Smooth muscle cell (in vitro differentiated cells): Measurements from ENCODE around the gene BTNL9. TPM values are rescaled to one million over a fixed set of nuclear protein-coding genes. Genes with fewer than 3 reads are reported as not detected.

Experiments used
- DNase-seq: peaks from one replicate; lab custom pipeline; 2025; ENCODE audit not compliant: unreplicated experiment; lab: John Stamatoyannopoulos, UW
- H2AFZ ChIP-seq: fragments of 200-600 bp; sonication (generic); 2 replicates; pipeline ENCODE4 v1.6.0; 2016; ENCODE audit warnings: antibody characterized with exemption, low read depth, mild to moderate bottlenecking
- H3F3A ChIP-seq: fragments of 200-600 bp; sonication (generic); 2 replicates; pipeline ENCODE4 v1.6.0; 2017; ENCODE audit warnings: antibody characterized with exemption, low read depth
- H3K27ac ChIP-seq: fragments of 200-600 bp; sonication (generic); 2 replicates; pipeline ENCODE4 v1.5.1; 2016; ENCODE audit warnings: low read depth, mild to moderate bottlenecking
- H3K27me3 ChIP-seq: fragments of 200-600 bp; sonication (generic); 2 replicates; pipeline ENCODE4 v1.6.1; 2016; ENCODE audit warnings: low read depth, mild to moderate bottlenecking
- H3K36me3 ChIP-seq: fragments of 200-600 bp; sonication (generic); 2 replicates; pipeline ENCODE4 v1.5.1; 2016; ENCODE audit warnings: low read depth
- H3K4me1 ChIP-seq: fragments of 200-600 bp; sonication (generic); 2 replicates; pipeline ENCODE4 v1.5.1; 2016; ENCODE audit warnings: low read depth
- H3K4me2 ChIP-seq: fragments of 200-600 bp; sonication (generic); 2 replicates; pipeline ENCODE4 v1.6.0; 2016; ENCODE audit warnings: mild to moderate bottlenecking
- H3K4me3 ChIP-seq: fragments of 200-600 bp; sonication (generic); 2 replicates; pipeline ENCODE4 v1.5.1; 2016; ENCODE audit warnings: mild to moderate bottlenecking
- H3K79me2 ChIP-seq: fragments of 200-600 bp; sonication (generic); 2 replicates; pipeline ENCODE4 v1.6.0; 2016; ENCODE audit warnings: low read depth, mild to moderate bottlenecking
- H3K9ac ChIP-seq: fragments of 200-600 bp; sonication (generic); 2 replicates; pipeline ENCODE4 v1.6.0; 2016; ENCODE audit warnings: low read depth
- H3K9me3 ChIP-seq: fragments of 200-600 bp; sonication (generic); replicated peaks from 2 replicates; pipeline ENCODE4 v1.5.1; 2016; ENCODE audit warnings: low read depth
- H4K20me1 ChIP-seq: fragments of 200-600 bp; sonication (generic); 2 replicates; pipeline ENCODE4 v1.6.0; 2016; ENCODE audit warnings: low read depth
- CTCF ChIP-seq: fragments of 200-600 bp; sonication (generic); IDR thresholded peaks from 2 replicates; pipeline ENCODE4 v1.5.1; 2017; ENCODE audit warnings: borderline replicate concordance, mild to moderate bottlenecking, antibody characterized with exemption; ENCODE audit not compliant: insufficient read depth, poor library complexity, severe bottlenecking
- WGBS: methylation state at CpG from one replicate; pipeline ENCODE4 v1.1.7; 2016; ENCODE audit warnings: low lambda C conversion rate; 5-methylcytosine and 5-hydroxymethylcytosine counted together
- polyA plus RNA-seq: library from polyadenylated mRNA; unstranded; fragments of >200 nt; fragmentation: Nextera tagmentation; extraction: Ambion mirVana; gene quantifications from 2 replicates; pipeline ENCODE4 v1.2.1, GENCODE V29; 2016
- total RNA-seq: library from RNA; depleted of rRNA; stranded (reverse); fragments of >200 nt; gene quantifications from 2 replicates; pipeline ENCODE4 v1.2.3, GENCODE V29; 2014

Gene BTNL9
- total and polyA plus RNA-seq, 2 experiments from 2014 or later = not detected

- DNase-seq = no peak
- WGBS = 76% methylated on average over 4 of the region's 4 CpGs
Measured at GRCh38 chr5:181037365-181037861, 2.7 kb upstream of the BTNL9 start.

DNA sequence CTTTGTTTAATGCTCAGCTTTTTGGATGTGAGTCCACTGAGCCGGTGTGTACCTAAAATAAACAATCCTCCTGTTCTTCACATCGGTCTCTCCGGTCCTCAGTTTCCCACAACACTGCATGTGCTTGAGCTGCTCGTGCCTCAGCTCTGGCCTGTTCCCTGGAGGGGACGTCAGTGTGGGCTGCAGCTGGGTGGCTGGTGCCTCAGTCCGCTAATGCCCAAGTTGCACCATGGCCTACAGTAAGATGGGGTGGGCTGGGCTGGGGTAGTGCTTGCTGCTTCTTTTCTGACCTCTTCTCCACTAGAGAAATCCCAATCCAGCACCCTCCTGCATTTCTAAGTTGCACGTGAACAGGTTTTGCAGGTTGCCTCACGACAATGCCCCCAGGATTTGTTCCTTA, 595 bp upstream of the BTNL9 start:
- no peak for TF ChIP-seq CTCF
- H3K9ac ChIP-seq = no peak overlapping the region
- no peak overlapping the region for H3K4me3 ChIP-seq
- H3K27ac ChIP-seq = no peak overlapping the region
- H3K9me3 ChIP-seq = no peaks in the 10 kb centered on the region
- no peaks in the 10 kb centered on the region for H3F3A ChIP-seq
- no peak overlapping the region for H2AFZ ChIP-seq
- H3K36me3 ChIP-seq = no peaks in the 10 kb centered on the region
- DNase-seq = no peak
- no peaks in the 10 kb centered on the region for H3K79me2 ChIP-seq
- 73% methylated on average over 8 of the region's 8 CpGs for WGBS
- no peaks in the 10 kb centered on the region for H4K20me1 ChIP-seq
- no peaks in the 10 kb centered on the region for H3K4me1 ChIP-seq
- no peak overlapping the region for H3K4me2 ChIP-seq
- peaks cover 24% of the 10 kb centered on the region for H3K27me3 ChIP-seq

More at GRCh38 chr5:181037365-181037861, 2.7 kb upstream of the BTNL9 start:
- Histone ChIP-seq H3K27ac (no peak overlapping the region), H3K4me3 (no peak overlapping the region), H2AFZ (no peak overlapping the region), H3K4me1 (no peaks in the 10 kb centered on the region), H3K79me2 (no peaks in the 10 kb centered on the region), H3K36me3 (no peaks in the 10 kb centered on the region), H4K20me1 (no peaks in the 10 kb centered on the region), H3K9me3 (no peaks in the 10 kb centered on the region), H3K27me3 (peaks cover 17% of the 10 kb centered on the region), H3K9ac (no peak overlapping the region), H3F3A (no peaks in the 10 kb centered on the region), H3K4me2 (no peak overlapping the region)
- no peak for TF ChIP-seq CTCF

GRCh38 chr5:181040631-181040945, 522 bp downstream of the BTNL9 start:
- TF ChIP-seq CTCF = no peak
- no peaks in the 10 kb centered on the region for H3F3A ChIP-seq
- 100% methylated on average over 3 of the region's 8 CpGs for WGBS
- no peaks in the 10 kb centered on the region for H4K20me1 ChIP-seq
- H3K79me2 ChIP-seq = no peaks in the 10 kb centered on the region
- H3K36me3 ChIP-seq = no peaks in the 10 kb centered on the region
- no peaks in the 10 kb centered on the region for H3K9me3 ChIP-seq
- no peak overlapping the region for H3K4me2 ChIP-seq
- H3K9ac ChIP-seq = no peak overlapping the region
- H2AFZ ChIP-seq = no peak overlapping the region
- no peak overlapping the region for H3K4me3 ChIP-seq
- H3K4me1 ChIP-seq = no peaks in the 10 kb centered on the region
- no peak for DNase-seq
- no peak overlapping the region for H3K27ac ChIP-seq
- peaks cover 26% of the 10 kb centered on the region for H3K27me3 ChIP-seq

DNA sequence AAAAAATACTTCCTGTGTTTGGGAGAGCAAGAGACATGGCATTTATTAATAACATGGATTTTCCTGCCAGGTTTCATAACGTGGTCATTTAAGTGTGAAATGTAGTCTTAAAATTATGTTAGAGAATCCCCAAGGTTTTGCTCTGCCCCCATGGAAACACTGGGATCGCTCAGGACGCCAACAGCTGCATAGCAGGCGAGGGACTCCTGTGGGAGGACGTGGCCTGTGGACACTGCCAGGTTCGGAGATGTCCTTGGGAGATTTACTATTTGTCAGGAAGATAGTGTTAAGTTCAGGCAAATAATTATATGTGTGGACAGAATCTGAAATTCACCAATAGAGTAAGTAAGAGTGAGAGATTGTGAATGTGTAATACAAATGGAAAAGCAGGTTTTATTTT, 977 bp downstream of the BTNL9 start:
- Histone ChIP-seq H3K79me2 (no peaks in the 10 kb centered on the region), H2AFZ (no peak overlapping the region), H3K9me3 (no peaks in the 10 kb centered on the region), H3F3A (no peaks in the 10 kb centered on the region), H3K36me3 (no peaks in the 10 kb centered on the region), H3K4me2 (no peak overlapping the region), H4K20me1 (no peaks in the 10 kb centered on the region), H3K4me1 (no peaks in the 10 kb centered on the region), H3K9ac (no peak overlapping the region), H3K4me3 (no peak overlapping the region), H3K27ac (no peak overlapping the region), H3K27me3 (peaks cover 26% of the 10 kb centered on the region)
- WGBS = 78% methylated on average over 6 of the region's 6 CpGs
- no peak for DNase-seq
- TF ChIP-seq CTCF = no peak
